GM12878 (cell line): ENCODE measurements around the gene BPGM. TPM values are rescaled to one million over a fixed set of nuclear protein-coding genes. Genes with fewer than 3 reads are reported as not detected.

Experiments
- ATAC-seq: fragments of 200-7000 bp; cut with Tn5 transposase; 3 replicates; pipeline ENCODE4 v1.9.1; 2020; ENCODE audit warnings: mild to moderate bottlenecking, moderate library complexity
- BruUV-seq: library from RNA; stranded (reverse); fragments of 400-500 nt; replicated peaks from 2 replicates; lab custom pipeline; 2021; lab: Mats Ljungman, UMichigan
- CTCF ChIA-PET: fragments of 300-600 bp; sonication (Branson Sonifier 250); formaldehyde crosslinking; extraction: SDS; loops from one replicate; lab custom pipeline; 2021; ENCODE audit warnings: inconsistent platforms; lab: Yijun Ruan, JAX
- POLR2A ChIA-PET: fragments of 350-600 bp; formaldehyde crosslinking; extraction: SDS; loops from one replicate; lab custom pipeline; 2021; ENCODE audit warnings: inconsistent platforms; lab: Charles Lee
- RAD21 ChIA-PET: fragments of 300-600 bp; sonication (Branson Sonifier 250); formaldehyde crosslinking; loops from one replicate; lab custom pipeline; 2023; ENCODE audit warnings: antibody characterized with exemption; ENCODE audit not compliant: unreplicated experiment; lab: Charles Lee
- SMC1A ChIA-PET: fragments of 300-600 bp; sonication (Branson Sonifier 250); formaldehyde crosslinking; loops from one replicate; lab custom pipeline; 2023; ENCODE audit not compliant: unreplicated experiment, uncharacterized antibody; lab: Charles Lee
- DNase-seq: peaks from one replicate; pipeline ENCODE4 v3.0.0-alpha.2; 2011; ENCODE audit warnings: low read depth, low spot score
- FAIRE-seq: peaks from 3 replicates; lab custom pipeline; 2011; peaks lifted over from hg19 to GRCh38; lab: Jason Lieb, UNC
- H2AFZ ChIP-seq: 2 replicates; pipeline ENCODE4 v1.6.0; 2011; ENCODE audit warnings: low read depth, low read length, control low read depth; ENCODE audit not compliant: control insufficient read depth
- H3K27ac ChIP-seq: 2 replicates; pipeline ENCODE4 v1.5.1; 2011; ENCODE audit warnings: control low read depth; ENCODE audit not compliant: control insufficient read depth, insufficient read depth
- H3K27me3 ChIP-seq, 2 experiments: replicated peaks in 1 of 2; 2 replicates each; pipeline versions ENCODE4 v1.6.0 to v1.6.1; 2011; ENCODE audit warnings: low read length in 1 of 2; ENCODE audit not compliant: control insufficient read depth in 2 of 2, insufficient read depth in 2 of 2
- H3K36me3 ChIP-seq, 2 experiments: 2 replicates each; pipeline ENCODE4 v1.5.1; 2011; ENCODE audit warnings: low read length in 1 of 2; ENCODE audit not compliant: control insufficient read depth in 2 of 2, insufficient read depth in 2 of 2
- H3K4me1 ChIP-seq: 2 replicates; pipeline ENCODE4 v1.6.1; 2011; ENCODE audit warnings: mild to moderate bottlenecking, low read length, moderate library complexity, mixed read lengths; ENCODE audit not compliant: control insufficient read depth, insufficient read depth
- H3K4me2 ChIP-seq: 2 replicates; pipeline ENCODE4 v1.6.0; 2011; ENCODE audit warnings: control low read depth; ENCODE audit not compliant: control insufficient read depth, insufficient read depth
- H3K4me3 ChIP-seq: fragments of 200-600 bp; sonication (generic); 2 replicates; pipeline ENCODE4 v1.5.1; 2016
- H3K79me2 ChIP-seq: 2 replicates; pipeline ENCODE4 v1.6.0; 2011; ENCODE audit warnings: low read length; ENCODE audit not compliant: control insufficient read depth, insufficient read depth
- H3K9ac ChIP-seq: 2 replicates; pipeline ENCODE4 v1.8.0; 2011; ENCODE audit warnings: low read length, control low read depth, mixed read lengths; ENCODE audit not compliant: control insufficient read depth, insufficient read depth
- H3K9me3 ChIP-seq: replicated peaks from 3 replicates; pipeline ENCODE4 v1.5.1; 2011; ENCODE audit warnings: mild to moderate bottlenecking, low read length; ENCODE audit not compliant: control insufficient read depth, insufficient read depth
- H4K20me1 ChIP-seq: 2 replicates; pipeline ENCODE4 v1.6.0; 2011; ENCODE audit not compliant: control insufficient read depth, insufficient read depth
- CTCF ChIP-seq, 3 experiments: IDR thresholded peaks in 2 of 3; conservative IDR thresholded peaks in 1 of 3; 2 replicates each; pipeline ENCODE4 v1.5.1; 2011; ENCODE audit warnings: low read depth in 3 of 3, low read length in 3 of 3, mild to moderate bottlenecking in 3 of 3, control low read depth in 2 of 3, moderate library complexity in 2 of 3, inconsistent platforms in 1 of 3, mixed read lengths in 1 of 3; ENCODE audit not compliant: control insufficient read depth in 2 of 3, insufficient read depth in 1 of 3; ENCODE audit errors: extremely low read depth in 1 of 3
- NBN ChIP-seq: fragments of 450-650 bp; IDR thresholded peaks from 2 replicates; pipeline ENCODE4 v1.6.1; 2016
- ZZZ3 ChIP-seq: IDR thresholded peaks from 2 replicates; pipeline ENCODE4 v1.6.1; 2011; ENCODE audit warnings: low read depth; ENCODE audit not compliant: control insufficient read depth, insufficient read length
- WGBS: methylation state at CpG from one replicate; pipeline ENCODE4 v1.1.6; 2016; ENCODE audit warnings: low lambda C conversion rate; ENCODE audit not compliant: insufficient replicate concordance, insufficient coverage; ENCODE audit errors: missing lambda C conversion rate; 5-methylcytosine and 5-hydroxymethylcytosine counted together
- in situ Hi-C: fragments of 300-500 bp; cut with MboI; formaldehyde crosslinking; loops from 9 replicates; pipeline ENCODE4 v1.14.3; 2018; ENCODE audit warnings: mixed read lengths
- intact Hi-C: fragments of 100-400 bp; cut with micrococcal nuclease; formaldehyde crosslinking; loops from one replicate; pipeline ENCODE4 v1.14.2; 2022; ENCODE audit not compliant: unreplicated experiment
- polyA plus RNA-seq, 11 experiments: library from polyadenylated mRNA; depleted of rRNA in 4 of 11; unstranded in 6 of 11; stranded (reverse) in 5 of 11; fragments of >200 nt; fragmentation: Nextera tagmentation in 4 of 11; fragmentation: Illumina TruSeq in 1 of 11; extraction: Ambion mirVana in 4 of 11; extraction: Trizol in 1 of 11; gene quantifications; 1 replicate in 1 of 11; 2 replicates in 10 of 11; pipeline versions ENCODE4 v1.2.1 to v1.2.3, GENCODE V29; 2011 to 2016; ENCODE audit warnings: inconsistent platforms in 2 of 11, missing spikeins in 2 of 11, low read depth in 1 of 11
- total RNA-seq, 4 experiments: library from RNA; depleted of rRNA in 3 of 4; stranded (reverse); fragments of >200 nt in 3 of 4; fragmentation: Illumina TruSeq in 1 of 4; extraction: Trizol in 1 of 4; gene quantifications; 2 replicates each; pipeline versions ENCODE4 v1.2.1 to v1.2.3, GENCODE V29; 2013 to 2021

The BPGM gene
- total and polyA plus RNA-seq, 10 of the 15 experiments (the other 5 are each of a cell fraction or from before 2014, with no cell fraction given): 9.0 to 20.1 (median 15.2) TPM

DNA sequence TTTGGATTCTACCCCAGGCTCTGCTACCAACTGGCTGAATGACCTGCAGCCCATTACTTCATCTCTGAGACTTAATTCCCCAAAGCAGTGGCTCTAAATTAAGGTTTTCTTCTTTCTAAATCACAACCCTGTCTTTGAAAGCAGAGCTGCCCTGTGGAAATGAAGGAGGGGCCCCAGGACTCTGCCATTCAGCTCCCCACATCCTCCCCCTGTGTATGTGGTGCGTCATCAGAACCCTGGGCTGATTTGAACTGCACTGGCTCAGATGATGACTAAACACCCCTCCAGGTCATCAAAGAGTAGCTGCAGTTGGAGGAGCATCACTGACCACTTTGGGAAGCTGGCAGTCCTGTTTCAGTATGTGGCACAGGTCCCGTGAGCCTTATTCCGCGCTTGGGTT lies 46.6 kb downstream of the BPGM start:
- Histone ChIP-seq H3K9me3 (no peaks in the 10 kb centered on the region), H3K27me3 (peaks cover 0 to 2% of the 10 kb centered on the region in 2 experiments; a peak in 1 of 4 replicates), H2AFZ (no peak overlapping the region), H3K4me2 (no peak overlapping the region), H3K79me2 (no peaks in the 10 kb centered on the region), H3K4me1 (no peaks in the 10 kb centered on the region), H4K20me1 (no peaks in the 10 kb centered on the region), H3K9ac (no peak overlapping the region), H3K36me3 (no peaks in the 10 kb centered on the region), H3K4me3 (no peak overlapping the region), H3K27ac (no peak overlapping the region)
- 100% methylated on average over 4 of the region's 4 CpGs for WGBS
- CTCF ChIA-PET: interaction anchor here (0.7 to 1.2 kb wide), 2 partner anchors 9 to 61 kb away, joined by 3 read pairs; no protein-coding TSS in a partner anchor
- TF ChIP-seq NBN: no peak
- SMC1A ChIA-PET: interaction anchor here (1.5 kb wide), 1 partner anchor 9 kb away, joined by 4 read pairs; no protein-coding TSS in a partner anchor
- BruUV-seq: no TSS peak
- in situ Hi-C loops: no loop called here
- FAIRE-seq (no peak), ATAC-seq (no peak), DNase-seq (no peak)
- intact Hi-C loops: no loop called here
- RAD21 ChIA-PET: no interaction called here
- POLR2A ChIA-PET: no interaction called here

- in situ Hi-C loops: no loop called here
- DNase-seq (no peak), FAIRE-seq (no peak), ATAC-seq (0 out of 3 replicates have a peak, but pooled peaks have one; percentile 38)
- Histone ChIP-seq H3K27me3 (0 out of 4 replicates have a peak, but pooled peaks cover 0 to 2% of the 10 kb centered on the region in 2 experiments), H3K4me1 (no peaks in the 10 kb centered on the region), H3K9me3 (no peaks in the 10 kb centered on the region), H3K27ac (no peak overlapping the region), H3K79me2 (no peaks in the 10 kb centered on the region), H3K4me2 (no peak overlapping the region), H2AFZ (no peak overlapping the region), H3K36me3 (no peaks in the 10 kb centered on the region), H4K20me1 (no peaks in the 10 kb centered on the region), H3K4me3 (no peak overlapping the region), H3K9ac (no peak overlapping the region)
- BruUV-seq: no TSS peak
- TF ChIP-seq CTCF (IDR thresholded peaks at IDR 0.05 in 2 of 3, conservative IDR thresholded peaks at IDR 0.05 in 1 of 3; ENCODE audit: control insufficient read depth in 2 of 3, extremely low read depth in 1 of 3, insufficient read depth in 1 of 3, low read depth in 3 of 3, low read length in 3 of 3) (peak; percentile 9 to 34 (median 23); a peak in 2 of 6 replicates), ZZZ3 (no peak)
- RAD21 ChIA-PET: no interaction called here
- POLR2A ChIA-PET: interaction anchor here (0.5 kb wide), 1 partner anchor 10 kb away, joined by 3 read pairs; no protein-coding TSS in a partner anchor
- CTCF ChIA-PET: interaction anchor here (1.2 to 2.4 kb wide), 2 partner anchors 8 to 56 kb away, joined by 3 to 7 read pairs; no protein-coding TSS in a partner anchor
- WGBS: 32% methylated on average over 7 of the region's 7 CpGs
- SMC1A ChIA-PET: interaction anchor here (1.5 kb wide), 1 partner anchor 8 kb away, joined by 4 read pairs; no protein-coding TSS in a partner anchor
- intact Hi-C loops: no loop called here
These were observed 47.6 kb downstream of the BPGM start for GRCh38 chr7:134694299-134694698.
